HCEC 1CT (cell line): ENCODE results near the gene GNGT1.
"Not testable (repeated sequence)": the region's sequence is repeated elsewhere in the genome, so short reads cannot be mapped to it uniquely, and the experiment has no call there.

Source experiments
- DNase-seq: peaks from one replicate; pipeline ENCODE4 v3.0.0-alpha.2; 2017

Gene GNGT1

DNA sequence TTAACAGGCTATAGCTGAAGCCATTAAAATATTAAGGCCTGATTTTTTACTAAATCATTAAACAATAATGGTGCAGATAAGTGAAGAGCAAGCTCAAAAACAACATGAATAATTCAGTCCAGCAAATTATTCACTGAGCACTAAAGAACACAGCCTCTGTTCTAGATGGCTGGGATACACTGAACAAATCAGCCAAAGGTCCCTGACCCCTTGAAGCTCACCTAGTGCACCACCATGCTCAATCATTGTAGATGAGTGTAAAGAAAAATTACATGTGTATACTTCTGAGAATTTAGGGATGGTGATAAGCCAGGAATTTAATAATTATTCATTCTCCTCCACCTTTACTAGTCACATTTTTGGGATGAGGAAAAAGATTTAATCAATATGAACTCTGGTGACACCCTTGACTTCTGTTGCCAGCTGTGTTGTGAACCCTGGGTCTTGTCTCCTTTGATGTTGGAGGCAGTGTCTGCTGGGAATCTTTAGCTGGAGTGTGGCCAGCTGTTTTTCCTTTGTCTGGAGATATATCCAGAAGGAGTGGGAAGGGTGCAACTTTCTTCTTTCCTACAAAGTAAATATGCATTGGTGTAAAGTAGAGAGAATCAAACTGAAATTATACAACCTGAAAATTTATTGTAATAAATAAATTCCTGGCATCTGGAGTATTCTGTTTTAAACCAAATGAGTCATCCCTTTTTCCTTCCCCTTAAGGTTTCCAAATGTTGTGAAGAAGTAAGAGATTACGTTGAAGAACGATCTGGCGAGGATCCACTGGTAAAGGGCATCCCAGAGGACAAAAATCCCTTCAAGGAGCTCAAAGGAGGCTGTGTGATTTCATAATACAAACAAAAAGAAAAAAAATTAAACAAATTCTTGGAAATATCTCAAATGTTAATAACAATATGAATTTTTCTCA is 4.0 kb downstream of the GNGT1 start:
- DNase-seq: peak; percentile 79

DNA sequence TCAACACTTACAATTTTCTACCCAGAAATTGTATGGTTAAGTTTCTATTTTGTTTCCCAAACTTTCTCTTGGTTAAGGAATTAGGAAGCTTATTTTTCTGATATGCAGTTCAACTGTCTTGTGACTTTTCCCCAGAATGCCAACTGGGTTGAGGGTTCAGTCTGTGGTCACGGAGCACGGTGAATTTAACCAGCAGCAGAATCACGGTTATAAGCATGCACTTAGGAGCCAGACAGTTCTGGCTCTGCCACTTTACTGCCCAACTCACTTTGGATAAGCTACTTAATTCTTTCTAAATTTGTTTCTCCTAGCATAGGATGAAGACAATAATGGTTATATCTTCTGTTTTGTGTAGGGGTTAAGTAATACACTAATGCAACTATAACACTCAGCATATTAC is 4.9 kb downstream of the GNGT1 start:
- DNase-seq: not testable (repeated sequence)

DNA sequence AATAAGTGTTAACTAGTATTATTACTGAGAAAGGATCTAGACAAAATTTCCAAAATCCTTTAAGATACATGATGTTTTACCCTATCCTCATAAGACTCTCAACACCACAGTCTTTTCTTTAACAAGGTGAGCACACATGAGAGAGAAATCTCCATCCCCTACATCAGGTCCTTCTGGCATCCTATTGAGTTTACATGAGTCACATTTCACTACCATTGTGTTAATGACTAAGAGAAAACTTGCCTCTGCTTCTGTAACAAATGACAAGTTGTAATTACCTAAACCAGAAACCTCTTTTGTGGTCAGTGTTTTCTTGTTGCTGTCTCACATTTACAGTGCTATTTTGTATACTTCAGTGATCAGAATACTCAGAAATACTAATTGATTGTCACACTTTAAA is 5.3 kb downstream of the GNGT1 start:
- not testable (repeated sequence) for DNase-seq

DNA sequence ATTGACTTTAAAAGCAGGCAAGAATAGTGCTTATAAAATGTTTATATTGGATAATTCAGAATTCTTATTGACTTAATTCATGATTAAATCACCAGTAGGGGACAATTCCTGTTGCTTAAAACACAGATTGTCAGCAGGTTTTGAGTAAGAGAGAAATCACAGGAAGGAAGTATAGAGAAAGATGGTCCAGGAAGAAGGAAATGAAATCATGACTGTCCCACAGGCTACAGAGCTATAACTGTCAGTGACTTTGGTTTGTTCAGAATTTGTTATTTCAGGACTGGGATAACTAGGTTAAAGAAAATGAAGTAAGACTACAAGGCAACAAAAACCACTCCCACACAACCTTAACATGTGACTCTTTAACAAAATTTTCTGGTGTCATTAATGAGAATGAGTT is 6.8 kb downstream of the GNGT1 start:
- DNase-seq: no peak

DNA sequence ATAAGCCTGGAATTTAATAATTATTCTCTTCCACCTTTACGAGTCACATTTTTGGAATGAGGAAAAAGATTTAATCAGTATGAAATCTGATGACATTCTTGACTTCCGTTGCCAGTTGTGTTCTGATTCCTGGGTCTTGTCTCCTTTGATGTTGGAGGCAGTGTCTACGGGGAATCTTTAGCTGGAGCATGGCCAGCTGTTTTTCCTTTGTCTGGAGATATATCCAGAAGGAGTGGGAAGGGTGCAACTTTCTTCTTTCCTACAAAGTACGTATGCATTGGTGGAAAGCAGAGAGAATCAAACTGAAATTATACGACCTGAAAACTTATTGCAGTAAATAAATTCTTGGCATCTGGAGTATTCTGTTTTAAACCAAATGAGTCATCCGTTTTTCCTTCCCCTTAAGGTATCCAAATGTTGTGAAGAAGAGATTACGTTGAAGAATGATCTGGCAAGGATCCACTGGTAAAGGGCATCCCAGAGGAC is 8.3 kb downstream of the GNGT1 start:
- peak; percentile 73 for DNase-seq

DNA sequence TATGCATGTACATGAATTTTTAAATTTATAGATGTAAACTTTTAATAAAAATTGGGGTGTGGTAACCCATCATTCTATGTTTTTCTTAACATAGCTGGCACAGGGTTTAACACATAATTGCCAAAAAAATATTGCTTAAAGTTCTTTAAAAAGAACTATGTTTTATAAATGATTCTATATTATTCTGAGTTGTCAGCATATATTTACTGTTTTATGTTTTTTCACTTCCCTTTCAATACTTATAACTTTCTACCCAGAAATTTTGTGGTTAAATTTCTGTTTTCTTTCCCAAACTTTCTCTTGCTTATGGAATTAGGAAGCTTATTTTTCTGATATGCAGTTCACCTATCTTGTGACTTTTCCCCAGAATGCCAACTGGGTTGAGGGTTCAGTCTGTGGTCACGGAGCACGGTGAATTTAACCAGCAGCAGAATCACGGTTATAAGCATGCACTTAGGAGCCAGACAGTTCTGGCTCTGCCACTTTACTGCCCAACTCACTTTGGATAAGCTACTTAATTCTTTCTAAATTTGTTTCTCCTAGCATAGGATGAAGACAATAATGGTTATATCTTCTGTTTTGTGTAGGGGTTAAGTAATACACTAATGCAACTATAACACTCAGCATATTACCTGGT is 9.0 kb downstream of the GNGT1 start:
- DNase-seq: not testable (repeated sequence)

DNA sequence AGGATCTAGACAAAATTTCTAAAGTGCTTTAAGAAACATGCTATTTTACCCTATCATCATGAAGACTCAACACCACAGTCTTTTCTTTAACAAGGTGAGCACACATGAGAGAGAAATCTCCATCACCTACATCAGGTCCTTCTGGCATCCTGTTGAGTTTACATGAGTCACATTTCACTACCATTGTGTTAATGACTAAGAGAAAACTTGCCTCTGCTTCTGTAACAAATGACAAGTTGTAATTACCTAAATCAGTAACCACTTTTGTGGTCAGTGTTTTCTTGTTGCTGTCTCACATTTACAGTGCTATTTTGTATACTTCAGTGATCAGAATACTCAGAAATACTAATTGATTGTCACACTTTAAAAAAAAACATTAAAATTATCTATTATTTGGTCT is 9.5 kb downstream of the GNGT1 start:
- not testable (repeated sequence) for DNase-seq

DNA sequence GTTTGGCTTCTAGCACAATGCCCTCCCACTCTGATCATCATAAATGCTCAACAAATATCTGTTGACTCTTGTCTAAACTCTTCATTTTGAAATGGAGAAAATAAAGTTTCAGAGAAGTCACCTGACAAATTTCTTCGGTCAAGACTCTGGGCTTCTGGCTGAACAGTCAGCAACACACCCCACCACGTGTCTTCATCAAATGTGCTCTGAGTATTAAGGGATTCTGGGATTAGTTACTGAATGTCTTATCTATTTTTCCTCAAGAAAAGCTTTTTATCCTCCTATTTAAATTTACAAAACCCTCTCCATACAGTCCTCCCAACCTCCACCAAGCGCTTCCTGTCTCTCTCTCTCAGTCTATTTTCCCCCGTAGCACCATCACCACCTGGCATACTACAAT is 9.9 kb downstream of the GNGT1 start:
- not testable (repeated sequence) for DNase-seq

DNA sequence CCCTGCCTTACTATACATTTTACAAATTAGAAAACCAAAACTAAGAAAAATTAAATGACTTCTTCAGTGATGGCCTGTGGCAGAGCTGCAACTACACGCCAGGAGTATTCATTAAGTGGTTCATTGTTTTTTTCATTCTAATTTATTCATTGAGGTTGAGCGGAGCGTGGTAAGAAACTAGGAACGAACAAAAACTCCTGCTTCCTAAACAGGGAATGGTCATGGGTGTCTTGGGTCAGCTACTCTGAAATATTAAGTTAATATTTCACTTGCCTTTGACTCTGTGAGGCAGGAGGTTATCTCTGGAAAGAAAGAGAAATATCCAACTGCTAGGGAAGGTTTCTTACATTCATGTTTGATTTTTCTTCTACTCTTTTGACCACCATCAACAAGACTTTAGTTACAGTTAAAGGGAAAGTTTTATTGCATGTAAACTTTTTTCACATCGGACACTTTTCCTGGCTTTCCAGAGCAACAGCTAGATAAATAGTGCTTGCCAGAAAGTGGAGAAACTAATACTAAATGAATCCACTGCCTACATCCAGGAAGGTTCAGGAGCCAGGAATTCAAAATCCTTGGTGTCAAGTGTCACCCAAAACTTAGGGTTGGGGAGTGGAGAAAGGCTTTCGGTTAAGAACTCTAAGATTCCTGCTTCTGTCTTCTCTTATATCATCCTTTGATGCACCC is 14.3 kb downstream of the GNGT1 start:
- DNase-seq: peak; percentile 32

DNA sequence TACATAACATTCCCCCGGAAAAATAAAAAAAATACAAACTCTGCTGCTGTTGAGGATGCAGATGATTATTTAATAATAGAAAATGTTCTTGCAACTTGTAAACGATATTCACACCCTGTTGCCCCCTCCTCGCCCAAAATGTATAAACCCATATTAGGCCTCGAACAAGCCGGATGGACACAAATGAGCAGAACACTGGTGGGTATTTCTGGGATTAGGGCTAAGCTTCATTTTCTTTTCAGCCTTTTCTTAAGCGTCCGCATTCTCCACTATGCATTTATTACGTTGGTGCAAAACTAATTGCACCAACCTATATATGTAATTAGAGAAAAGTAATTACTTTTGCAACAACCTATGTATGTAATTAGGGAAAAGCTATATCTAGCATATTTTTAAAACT is 14.8 kb downstream of the GNGT1 start:
- no peak for DNase-seq

DNA sequence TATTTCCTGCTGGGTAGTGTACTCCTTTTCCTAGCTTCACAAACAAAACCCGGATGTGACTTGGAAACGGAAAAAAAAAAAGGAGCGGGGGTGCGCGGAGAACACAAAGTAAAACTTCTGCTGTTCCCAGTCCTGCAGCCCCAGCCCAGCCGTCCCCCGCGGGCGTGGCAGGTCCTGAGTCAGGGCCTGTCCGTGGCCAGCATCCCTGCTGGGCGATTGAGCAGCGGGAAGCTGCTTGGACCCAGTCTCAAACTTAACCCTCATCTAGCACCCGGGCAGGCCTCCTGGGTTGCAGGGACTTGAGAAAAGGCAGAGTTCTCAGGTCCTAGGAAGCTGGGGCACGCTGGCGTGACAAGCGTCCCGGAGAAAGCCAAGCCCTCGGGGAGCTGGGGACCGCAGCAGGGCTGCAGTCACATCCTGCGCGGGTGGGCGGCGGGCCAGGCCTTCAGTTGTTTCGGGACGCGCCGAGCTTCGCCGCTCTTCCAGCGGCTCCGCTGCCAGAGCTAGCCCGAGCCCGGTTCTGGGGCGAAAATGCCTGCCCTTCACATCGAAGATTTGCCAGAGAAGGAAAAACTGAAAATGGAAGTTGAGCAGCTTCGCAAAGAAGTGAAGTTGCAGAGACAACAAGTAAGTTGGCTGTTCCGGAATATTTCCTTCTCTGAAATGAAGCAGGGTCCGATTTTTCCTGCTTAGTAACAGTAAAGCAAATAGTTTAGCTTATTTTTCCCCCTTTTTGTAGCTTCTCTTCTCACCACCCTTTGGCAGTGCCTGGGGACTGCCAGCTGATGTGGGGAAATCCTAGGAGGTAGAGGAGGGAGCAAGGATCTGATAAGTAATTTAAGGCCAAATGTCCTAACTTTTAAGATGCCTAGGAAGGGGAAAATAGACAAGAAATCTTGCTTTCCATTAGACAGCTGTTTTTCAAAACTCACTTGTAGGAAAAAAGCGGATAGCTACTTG is 15.5 kb downstream of the GNGT1 start, which contains the start of gene GNG11:
Gene GNG11, plus strand, starts transcription at position 129 of the 960 bp plus-strand sequence. Its CDS starts 403 bp downstream, at position 532.
- peak; percentile 72 for DNase-seq

DNA sequence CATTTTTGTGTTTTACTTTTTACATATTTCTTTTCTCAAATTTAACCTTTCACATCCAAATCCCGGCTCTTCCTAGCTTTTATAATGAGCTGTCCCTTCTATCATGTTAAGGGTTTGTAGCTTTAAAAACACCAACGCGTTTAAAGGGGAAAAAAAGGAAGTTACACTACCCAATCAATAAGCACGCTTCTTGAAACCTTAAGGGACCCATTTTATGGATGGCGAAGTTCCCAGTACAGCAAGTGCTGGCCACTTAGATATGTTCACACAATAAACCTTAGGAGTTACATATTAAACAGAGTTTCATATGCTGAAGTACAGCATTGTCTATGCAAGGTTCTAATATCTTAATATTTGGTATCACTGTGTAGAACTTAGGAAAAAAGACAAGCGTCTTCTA is 16.9 kb downstream of the GNGT1 start:
- DNase-seq: no peak

DNA sequence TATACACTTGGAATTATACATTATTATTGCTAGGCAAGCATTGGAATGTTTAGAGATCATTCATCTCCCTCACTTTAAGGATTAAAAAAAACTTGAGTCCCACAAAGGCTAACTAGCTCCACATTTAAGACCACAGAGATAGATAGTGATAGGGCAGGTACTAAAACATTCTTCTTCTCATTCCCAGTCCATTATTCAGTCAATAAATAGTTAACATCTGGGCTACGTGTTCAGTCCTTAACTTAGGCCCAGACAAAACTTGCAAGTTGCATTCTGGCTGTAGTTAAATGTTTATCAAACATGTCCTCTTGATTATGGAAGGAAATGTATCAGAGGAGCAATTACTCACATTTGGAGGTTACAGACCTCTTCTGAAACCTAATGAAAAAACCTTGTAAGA is 17.6 kb downstream of the GNGT1 start:
- DNase-seq: peak; percentile 20

DNA sequence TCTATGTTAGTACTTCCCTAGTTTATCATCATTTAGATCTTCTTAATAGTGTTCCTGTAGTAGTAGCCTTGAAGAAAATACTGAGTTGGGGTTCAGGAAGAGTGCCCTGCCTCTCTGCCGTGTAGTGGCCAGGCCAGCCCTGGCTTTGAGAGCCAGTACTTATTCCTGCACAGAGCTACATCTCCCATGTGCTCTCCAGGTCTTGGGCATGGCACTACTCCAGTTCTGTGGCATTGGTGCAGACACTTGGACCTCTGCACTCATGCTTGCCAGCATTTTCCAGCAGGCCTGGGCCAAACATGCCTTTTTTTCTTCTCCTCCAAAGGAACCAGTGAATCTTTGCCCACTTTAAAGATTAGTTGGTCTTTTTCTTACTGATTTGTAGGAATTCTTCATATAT is 20.4 kb downstream of the GNGT1 start:
- no peak for DNase-seq

DNA sequence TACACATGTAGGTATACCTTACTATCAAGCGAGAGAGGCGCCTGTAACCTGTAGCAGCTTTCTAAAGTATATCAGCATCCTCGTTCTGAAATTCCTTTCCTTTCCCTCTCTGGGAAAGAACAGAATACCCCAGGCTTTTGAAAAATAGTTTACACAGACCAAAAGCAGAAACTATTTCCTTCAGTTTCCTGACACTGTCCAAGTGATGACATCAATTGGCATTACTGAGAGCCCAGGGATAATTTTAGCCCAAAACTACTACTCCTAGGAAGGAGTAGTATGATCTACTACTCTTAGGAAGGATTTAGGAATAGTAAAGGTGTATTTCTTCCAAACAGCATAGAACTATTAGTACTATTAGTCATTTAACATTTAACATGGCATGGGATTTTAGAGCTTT is 21.2 kb downstream of the GNGT1 start:
- DNase-seq: no peak

DNA sequence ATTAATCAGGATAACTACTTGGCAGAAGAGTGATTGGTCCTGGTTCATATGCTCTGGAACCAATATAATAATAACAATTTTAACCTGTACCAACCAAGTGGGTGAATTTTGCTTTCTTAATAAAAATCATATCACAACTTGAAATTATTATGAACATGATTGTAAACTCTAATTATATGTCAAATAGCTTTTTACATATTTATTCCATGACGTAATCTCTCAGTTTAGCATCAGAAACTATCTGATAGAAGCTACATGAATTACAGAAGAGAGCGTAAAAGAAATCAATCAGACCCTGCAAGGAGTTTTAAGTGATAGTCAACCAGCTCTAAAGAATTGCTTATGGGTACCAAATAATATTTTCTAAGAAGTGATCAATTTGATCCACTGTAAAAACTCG is 25.3 kb downstream of the GNGT1 start:
- DNase-seq: no peak

DNA sequence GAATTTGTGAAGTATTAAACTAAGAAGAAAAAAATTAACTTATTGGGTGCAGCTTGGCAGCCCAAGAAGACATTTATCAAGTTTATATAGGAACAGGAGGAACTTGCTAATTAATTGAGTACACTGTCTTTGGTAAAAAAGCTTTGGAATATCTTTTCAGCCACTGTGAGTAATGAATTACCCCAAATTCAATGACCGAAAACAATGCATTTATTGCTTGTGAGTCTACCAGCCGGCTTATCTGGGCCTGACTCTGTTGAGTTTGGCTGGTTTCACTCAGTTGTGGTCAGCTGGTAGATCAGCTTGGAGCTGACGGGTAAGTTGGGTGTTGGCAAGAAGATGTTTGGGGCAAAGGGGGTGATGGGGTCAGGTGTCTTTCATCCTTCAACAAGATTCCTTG is 26.8 kb downstream of the GNGT1 start:
- no peak for DNase-seq

DNA sequence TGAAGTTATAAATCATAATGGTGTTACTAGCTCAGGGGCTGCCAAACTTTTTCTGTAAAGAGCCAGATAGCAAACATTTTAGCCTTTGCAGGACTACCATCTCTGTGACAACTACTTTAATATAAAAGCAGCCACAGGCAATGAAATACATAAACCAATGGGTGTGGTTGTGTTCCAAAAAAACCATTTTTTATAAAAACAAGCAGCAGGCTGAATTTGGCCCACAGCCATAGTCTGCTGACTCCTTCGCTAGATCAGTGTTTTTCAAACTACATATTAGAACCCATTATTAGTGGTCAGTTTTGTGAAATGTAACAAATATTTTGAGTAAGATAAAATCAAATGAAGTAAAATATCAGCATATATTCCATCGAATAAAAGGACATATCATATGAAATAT is 28.7 kb downstream of the GNGT1 start:
- no peak for DNase-seq

DNA sequence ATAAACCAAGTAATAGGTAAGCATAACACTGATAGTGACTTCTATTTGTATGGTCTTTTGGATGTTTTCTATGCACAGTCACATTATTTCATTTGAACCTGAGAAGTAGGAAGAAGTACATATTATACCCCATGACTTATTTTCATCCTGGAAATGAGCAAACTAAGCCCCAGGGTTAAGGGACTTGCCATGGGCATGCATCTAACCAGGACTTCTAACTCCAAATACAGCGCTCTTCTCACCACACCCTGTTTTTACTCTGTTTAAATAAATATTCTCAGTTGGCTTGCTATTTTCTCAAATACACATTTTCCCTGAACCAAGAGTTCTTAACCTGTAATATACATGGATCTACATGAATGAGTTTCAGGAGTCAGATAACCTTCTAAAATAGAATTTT is 31.5 kb downstream of the GNGT1 start:
- DNase-seq: no peak

DNA sequence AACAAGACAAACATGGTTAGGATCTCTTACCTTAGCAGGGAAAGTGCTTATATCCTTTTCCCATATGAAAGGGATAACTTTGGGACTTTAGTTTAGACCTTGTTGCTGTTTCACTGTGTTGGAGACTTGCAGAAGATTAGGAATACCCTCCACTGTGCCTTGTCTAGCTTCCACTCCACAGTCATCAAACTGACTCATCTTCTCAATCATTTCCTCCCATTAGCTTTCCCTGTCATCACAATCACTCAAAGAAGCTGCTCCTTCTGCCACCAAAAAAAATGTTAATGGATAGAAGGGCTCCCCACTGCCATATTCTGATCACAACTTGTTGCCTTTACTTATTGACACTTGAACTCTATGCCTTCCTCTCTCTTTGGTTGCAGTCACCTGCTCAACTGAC is 31.9 kb downstream of the GNGT1 start:
- DNase-seq: no peak

DNA sequence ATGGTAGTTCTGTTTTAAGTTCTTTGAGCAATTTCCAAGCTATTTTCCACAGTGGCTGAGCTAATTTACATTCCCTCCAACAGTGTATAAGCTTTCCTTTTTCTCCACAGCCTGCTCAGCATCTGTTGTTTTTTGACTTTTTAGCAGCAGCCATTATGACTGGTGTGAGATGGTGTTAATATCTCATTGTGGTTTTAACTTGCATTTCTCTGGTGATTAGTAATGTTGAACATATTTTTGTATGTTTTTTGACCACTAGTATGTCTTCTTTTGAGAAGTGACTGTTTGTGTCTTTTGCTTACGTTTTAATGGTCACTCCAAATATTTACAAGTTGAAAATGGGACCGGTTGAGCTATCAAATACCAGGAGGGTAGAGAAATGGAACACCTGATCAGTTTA is 35.6 kb downstream of the GNGT1 start:
- DNase-seq: peak; percentile 72

DNA sequence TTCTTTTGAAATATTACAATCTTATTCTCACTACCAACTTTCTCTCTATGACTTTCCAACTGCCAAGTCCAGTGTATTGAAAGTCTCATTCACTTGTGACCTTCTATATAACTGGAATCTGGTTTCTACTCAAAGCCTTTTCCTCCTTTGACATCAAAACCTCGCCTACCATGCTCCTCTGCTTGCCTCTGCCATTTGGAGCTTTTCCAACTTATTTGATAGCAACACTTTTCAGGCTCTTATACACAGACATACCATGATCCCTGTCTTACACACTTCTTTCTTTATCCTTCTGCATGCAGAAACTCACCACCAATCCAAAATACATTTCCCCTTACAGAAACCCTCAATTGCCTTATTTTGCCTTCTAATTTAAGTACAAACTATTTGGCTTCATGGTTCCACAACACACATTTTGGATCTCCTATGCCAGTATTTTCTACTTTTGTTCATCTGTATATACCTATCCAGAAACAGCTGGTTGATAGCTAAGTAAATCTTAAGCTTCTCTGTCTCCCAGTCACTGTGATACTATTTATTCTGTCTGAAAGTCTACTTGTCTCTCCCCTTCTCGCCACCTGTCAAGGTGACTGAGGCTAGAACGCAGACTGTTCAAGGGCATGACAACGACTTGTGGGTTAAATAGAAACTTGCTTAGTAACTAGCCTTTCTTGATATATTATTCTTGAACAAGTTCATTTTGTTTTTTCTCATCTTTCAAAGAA is 37.6 kb downstream of the GNGT1 start:
- DNase-seq: no peak
